Stimulated activated CD4-positive, alpha-beta T cell treated with anti-CD3 and anti-CD28 coated beads, TNF-alpha, amount 100 ng/mL, for 24 hours (primary cell): ENCODE data around the gene PRDM12.

Source experiments
- DNase-seq, 3 experiments: peaks; one replicate each; pipeline ENCODE4 v3.0.0-alpha.2; 2020; ENCODE audit warnings: low read depth in 3 of 3

The PRDM12 gene

GRCh38 chr9:130689937-130690700, 25.7 kb downstream of the PRDM12 start:
- DNase-seq: no peak

GRCh38 chr9:130692321-130692720, 27.9 kb downstream of the PRDM12 start:
- DNase-seq: no peak

- no peak for DNase-seq
Measured at GRCh38 chr9:130693101-130693425, 28.7 kb downstream of the PRDM12 start.

GRCh38 chr9:130693426-130694191, 29.2 kb downstream of the PRDM12 start, which contains the start of gene EXOSC2:
TSS of gene EXOSC2 (plus strand) at chr9:130693780. CDS start at chr9:130693792, 12 bp downstream.
- DNase-seq: peak; percentile 95 to 99 (median 97)

GRCh38 chr9:130694205-130694604, 29.8 kb downstream of the PRDM12 start:
- DNase-seq: no peak

- no peak for DNase-seq
Measured at GRCh38 chr9:130696139-130696650, 31.8 kb downstream of the PRDM12 start.

- DNase-seq: no peak
Measured at GRCh38 chr9:130696996-130697395, 32.6 kb downstream of the PRDM12 start.

- no peak for DNase-seq
Measured at GRCh38 chr9:130698514-130698913, 34.1 kb downstream of the PRDM12 start.

GRCh38 chr9:130699047-130699446, 34.7 kb downstream of the PRDM12 start:
- no peak for DNase-seq

- peak; percentile 54 to 63 (median 59) for DNase-seq
Measured at GRCh38 chr9:130701059-130702022, 36.9 kb downstream of the PRDM12 start.

- no peak for DNase-seq
Measured at GRCh38 chr9:130703501-130703900, 39.1 kb downstream of the PRDM12 start.

GRCh38 chr9:130707225-130707976, 43.0 kb downstream of the PRDM12 start:
- DNase-seq: peak; percentile 47 to 67 (median 55)

- DNase-seq: no peak
Measured at GRCh38 chr9:130710822-130711352, 46.5 kb downstream of the PRDM12 start.

- DNase-seq: no peak
Measured at GRCh38 chr9:130711469-130711868, 47.1 kb downstream of the PRDM12 start.

- DNase-seq: peak; percentile 91 to 95 (median 94)
Measured at GRCh38 chr9:130712564-130713285, 48.3 kb downstream of the PRDM12 start.

GRCh38 chr9:130713286-130713960, 49.0 kb downstream of the PRDM12 start:
- DNase-seq: no peak

GRCh38 chr9:130714586-130715110, 50.3 kb downstream of the PRDM12 start:
- DNase-seq: no peak

GRCh38 chr9:130715270-130715669, 50.9 kb downstream of the PRDM12 start:
- no peak for DNase-seq

GRCh38 chr9:130718562-130718961, 54.2 kb downstream of the PRDM12 start:
- DNase-seq: no peak
